Stimulated activated CD8-positive, alpha-beta memory T cell treated with anti-CD3 and anti-CD28 coated beads, Interleukin-4, amount 100 ng/mL, for 24 hours (primary cell): ENCODE measurements around the gene MYLK2.

Source experiments
- DNase-seq: peaks from one replicate; pipeline ENCODE4 v3.0.0-alpha.2; 2020; ENCODE audit warnings: low read depth

Gene MYLK2

GRCh38 chr20:31872406-31872805 lies 53.2 kb downstream of the MYLK2 start:
- DNase-seq = no peak

GRCh38 chr20:31875671-31876070 lies 56.5 kb downstream of the MYLK2 start:
- no peak for DNase-seq

- DNase-seq = no peak
Observed at GRCh38 chr20:31877684-31878083, 58.5 kb downstream of the MYLK2 start.

GRCh38 chr20:31879143-31879987 lies 60.2 kb downstream of the MYLK2 start:
- peak; percentile 78 for DNase-seq

- DNase-seq = no peak
Observed at GRCh38 chr20:31881945-31882344, 62.8 kb downstream of the MYLK2 start.

GRCh38 chr20:31883829-31884228 lies 64.7 kb downstream of the MYLK2 start:
- DNase-seq = no peak
